ENCODE data around the gene RAPGEF4. TPM values are rescaled to one million over a fixed set of nuclear protein-coding genes. Genes with fewer than 3 reads are reported as not detected.

The RAPGEF4 gene
- total and polyA plus RNA-seq, 7 donors = 0.23 to 7.6 (median 4.2) TPM

DNA sequence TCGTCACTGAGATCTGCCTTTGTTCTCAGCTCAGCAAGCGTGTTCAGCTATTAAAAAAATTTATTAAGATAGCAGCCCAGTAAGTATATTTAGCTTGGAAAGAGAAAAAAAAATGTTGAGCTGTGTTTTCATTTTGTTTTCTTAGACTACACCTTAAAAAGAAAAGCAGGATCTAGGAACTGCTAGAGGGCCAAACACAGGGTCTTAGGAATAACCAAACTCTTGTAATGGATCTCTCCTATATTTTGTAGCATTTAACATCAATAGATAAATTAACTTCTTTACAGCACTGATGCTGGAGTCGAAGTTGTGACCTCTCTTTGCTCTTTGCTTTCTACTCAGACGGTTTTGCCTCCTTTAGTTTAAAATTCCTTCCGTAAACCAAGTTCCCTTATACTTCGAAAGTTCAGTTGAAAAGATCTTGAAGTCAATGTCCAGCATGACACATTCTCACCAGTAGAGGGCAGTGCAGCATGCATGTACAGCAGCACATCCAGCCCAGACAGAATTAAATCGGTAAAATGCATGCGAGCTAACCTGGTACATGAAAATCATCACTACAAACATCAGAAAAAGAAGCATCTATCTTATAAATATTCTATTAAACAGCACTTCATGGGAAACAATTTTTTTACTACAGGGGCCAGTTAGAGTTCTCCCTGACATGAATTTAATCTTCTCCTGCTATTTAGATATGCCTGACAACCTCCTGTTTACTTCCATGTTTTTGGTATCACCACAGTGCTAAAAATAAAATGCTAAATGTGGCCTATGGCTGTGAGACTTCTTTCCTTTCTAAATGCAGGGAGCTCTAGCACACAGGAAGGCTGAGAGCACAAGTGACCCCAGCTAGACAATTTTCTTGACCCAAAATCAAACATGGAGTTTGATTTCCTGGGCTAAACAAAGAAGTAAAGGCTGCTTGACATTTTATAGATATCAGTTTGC is 291.8 kb downstream of the RAPGEF4 start:
- intact Hi-C loops (cut with DNase I) = loop anchor here (1.0 to 10.0 kb wide), 4 partner anchors 47 to 420 kb away; partner anchors contain the start of genes CDCA7 and MAP3K20
- Histone ChIP-seq H3K4me3 (peak overlapping the region in 1 of 4 donors; percentile 4), H3K36me3 (no peaks in the 10 kb centered on the region), H3K9me3 (no peaks in the 10 kb centered on the region), H3K4me1 (peaks cover 0 to 33% (median 25%) of the 10 kb centered on the region in 4 donors), H3K27ac (peak overlapping the region; percentile 62 to 83 (median 77)), H3K27me3 (no peaks in the 10 kb centered on the region)
- peak in 2 of 4 donors; percentile 35 to 36 for TF ChIP-seq POLR2AphosphoS5 (IDR thresholded peaks at IDR 0.05)
- TF ChIP-seq, protein P1, sequence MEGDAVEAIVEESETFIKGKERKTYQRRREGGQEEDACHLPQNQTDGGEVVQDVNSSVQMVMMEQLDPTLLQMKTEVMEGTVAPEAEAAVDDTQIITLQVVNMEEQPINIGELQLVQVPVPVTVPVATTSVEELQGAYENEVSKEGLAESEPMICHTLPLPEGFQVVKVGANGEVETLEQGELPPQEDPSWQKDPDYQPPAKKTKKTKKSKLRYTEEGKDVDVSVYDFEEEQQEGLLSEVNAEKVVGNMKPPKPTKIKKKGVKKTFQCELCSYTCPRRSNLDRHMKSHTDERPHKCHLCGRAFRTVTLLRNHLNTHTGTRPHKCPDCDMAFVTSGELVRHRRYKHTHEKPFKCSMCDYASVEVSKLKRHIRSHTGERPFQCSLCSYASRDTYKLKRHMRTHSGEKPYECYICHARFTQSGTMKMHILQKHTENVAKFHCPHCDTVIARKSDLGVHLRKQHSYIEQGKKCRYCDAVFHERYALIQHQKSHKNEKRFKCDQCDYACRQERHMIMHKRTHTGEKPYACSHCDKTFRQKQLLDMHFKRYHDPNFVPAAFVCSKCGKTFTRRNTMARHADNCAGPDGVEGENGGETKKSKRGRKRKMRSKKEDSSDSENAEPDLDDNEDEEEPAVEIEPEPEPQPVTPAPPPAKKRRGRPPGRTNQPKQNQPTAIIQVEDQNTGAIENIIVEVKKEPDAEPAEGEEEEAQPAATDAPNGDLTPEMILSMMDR (IDR thresholded peaks at IDR 0.05) = peak; percentile 89 to 97 (median 92)
- TF ChIP-seq POLR2A (IDR thresholded peaks at IDR 0.05) = no peak
- TF ChIP-seq EP300 (IDR thresholded peaks at IDR 0.05) = no peak
- 22 to 27% methylated on average over 8 of the region's 8 CpGs for WGBS, 2 donors
- peak; percentile 94 for DNase-seq

DNA sequence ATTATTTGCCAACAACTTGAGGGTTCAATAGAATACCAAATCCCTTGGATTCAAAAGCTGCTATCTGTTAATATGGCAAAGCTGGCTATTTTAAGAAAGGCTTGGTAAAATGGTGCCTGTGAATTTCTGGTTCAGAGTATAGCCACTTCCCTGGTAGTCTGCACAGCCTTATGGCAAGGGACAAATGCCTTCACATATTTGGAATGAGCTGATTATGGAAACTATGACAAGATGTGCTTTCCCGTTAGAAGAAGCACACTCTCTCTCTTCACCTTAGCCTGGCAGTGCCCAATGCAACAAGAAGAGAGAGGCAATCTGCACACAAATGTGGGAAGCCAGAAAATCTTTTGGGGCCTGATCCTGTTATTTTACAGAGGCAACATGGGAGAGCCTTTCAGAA is 292.5 kb downstream of the RAPGEF4 start:
- no peak for DNase-seq
- Histone ChIP-seq H3K9me3 (no peaks in the 10 kb centered on the region), H3K4me3 (no peak overlapping the region), H3K27me3 (no peaks in the 10 kb centered on the region), H3K36me3 (no peaks in the 10 kb centered on the region), H3K27ac (peak overlapping the region; percentile 62 to 83 (median 77)), H3K4me1 (peaks cover 0 to 33% (median 25%) of the 10 kb centered on the region in 4 donors)
- WGBS, 2 donors = 25 to 63% methylated on average over 1 of the region's 1 CpG
- intact Hi-C loops (cut with DNase I) = loop anchor here (2.0 to 10.0 kb wide), 3 partner anchors 47 to 419 kb away; partner anchors contain the start of genes CDCA7 and MAP3K20
- TF ChIP-seq POLR2AphosphoS5 (IDR thresholded peaks at IDR 0.05) = no peak
- TF ChIP-seq, protein P1 (IDR thresholded peaks at IDR 0.05) = no peak
- TF ChIP-seq POLR2A (IDR thresholded peaks at IDR 0.05) = no peak
- TF ChIP-seq EP300 (IDR thresholded peaks at IDR 0.05) = no peak

DNA sequence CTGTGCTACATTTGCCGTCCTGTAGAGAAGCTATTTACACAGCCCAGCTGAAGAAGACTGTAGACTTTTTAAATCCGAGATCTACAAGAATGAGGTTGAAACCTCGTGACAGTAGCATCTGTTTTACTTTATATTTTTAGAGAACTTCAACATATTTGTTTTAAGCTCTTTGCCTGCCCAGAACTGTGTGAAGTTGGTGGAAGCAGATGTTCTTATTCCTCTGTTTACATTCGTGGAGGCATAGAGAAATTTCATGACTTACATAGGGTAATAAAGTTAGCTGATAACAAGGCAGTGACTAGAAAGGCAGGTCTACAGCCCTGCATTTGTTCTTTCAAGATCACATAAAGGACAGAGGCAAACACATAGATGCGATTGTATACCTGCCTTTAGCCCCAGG is 293.0 kb downstream of the RAPGEF4 start:
- Histone ChIP-seq H3K4me3 (no peak overlapping the region), H3K27ac (peak overlapping the region; percentile 62 to 83 (median 77)), H3K27me3 (no peaks in the 10 kb centered on the region), H3K4me1 (peaks cover 0 to 33% (median 25%) of the 10 kb centered on the region in 4 donors), H3K36me3 (no peaks in the 10 kb centered on the region), H3K9me3 (no peaks in the 10 kb centered on the region)
- DNase-seq = no peak
- TF ChIP-seq, protein P1 (IDR thresholded peaks at IDR 0.05) = no peak
- peak in 1 of 4 donors; percentile 43 for TF ChIP-seq POLR2AphosphoS5 (IDR thresholded peaks at IDR 0.05)
- no peak for TF ChIP-seq EP300 (IDR thresholded peaks at IDR 0.05)
- intact Hi-C loops (cut with DNase I) = loop anchor here (2.0 to 10.0 kb wide), 3 partner anchors 46 to 419 kb away; partner anchors contain the start of genes CDCA7 and MAP3K20
- 11 to 51% methylated on average over 5 of the region's 5 CpGs for WGBS, 2 donors

- Histone ChIP-seq H3K36me3 (no peaks in the 10 kb centered on the region), H3K27me3 (no peaks in the 10 kb centered on the region), H3K4me1 (peaks cover 0 to 33% (median 25%) of the 10 kb centered on the region in 4 donors), H3K27ac (peak overlapping the region in 1 of 4 donors; percentile 33), H3K4me3 (no peak overlapping the region), H3K9me3 (no peaks in the 10 kb centered on the region)
- DNase-seq = no peak
- intact Hi-C loops (cut with DNase I) = no loop called here
- TF ChIP-seq, protein P1 (IDR thresholded peaks at IDR 0.05) = no peak
- TF ChIP-seq POLR2AphosphoS5 (IDR thresholded peaks at IDR 0.05) (no peak), EP300 (IDR thresholded peaks at IDR 0.05) (no peak), POLR2A (IDR thresholded peaks at IDR 0.05) (no peak)
- WGBS, 2 donors = 73 to 87% methylated on average over 9 of the region's 9 CpGs
Measured at GRCh38 chr2:173030561-173031490, 295.2 kb downstream of the RAPGEF4 start.

All from sigmoid colon (tissue), 7 donors.